Kidney epithelial cell (primary cell): ENCODE measurements around the gene DUSP22. TPM values are rescaled to one million over a fixed set of nuclear protein-coding genes. Genes with fewer than 3 reads are reported as not detected.

ENCODE experiments used
- DNase-seq: peaks from one replicate; pipeline ENCODE4 v3.0.0-alpha.2; 2010; ENCODE audit warnings: low read depth
- H3K27me3 ChIP-seq: 2 replicates; pipeline ENCODE4 v1.6.0; 2011; ENCODE audit warnings: low read length; ENCODE audit not compliant: control insufficient read depth, insufficient read depth
- H3K36me3 ChIP-seq: 2 replicates; pipeline ENCODE4 v1.5.1; 2011; ENCODE audit warnings: low read length; ENCODE audit not compliant: control insufficient read depth, insufficient read depth
- H3K4me3 ChIP-seq: 2 replicates; pipeline ENCODE4 v1.5.1; 2011; ENCODE audit warnings: low read depth, mild to moderate bottlenecking, control low read depth, low read length
- total RNA-seq: library from RNA; depleted of rRNA; stranded (reverse); fragments of >200 nt; gene quantifications from 2 replicates; pipeline ENCODE4 v1.2.3, GENCODE V29; 2015
- TF ChIP-seq, protein P1 (sequence below): IDR thresholded peaks from 2 replicates; pipeline ENCODE4 v1.5.1; 2011; ENCODE audit warnings: mild to moderate bottlenecking, moderate library complexity, low read length, control low read depth, inconsistent platforms; ENCODE audit not compliant: insufficient read depth, poor library complexity, severe bottlenecking

Gene DUSP22
- total RNA-seq, 1 donor from 2014 or later, result 35.9 TPM

- no peaks in the 10 kb centered on the region for H3K36me3 ChIP-seq
- H3K4me3 ChIP-seq, result no peak overlapping the region
- TF ChIP-seq, protein P1, sequence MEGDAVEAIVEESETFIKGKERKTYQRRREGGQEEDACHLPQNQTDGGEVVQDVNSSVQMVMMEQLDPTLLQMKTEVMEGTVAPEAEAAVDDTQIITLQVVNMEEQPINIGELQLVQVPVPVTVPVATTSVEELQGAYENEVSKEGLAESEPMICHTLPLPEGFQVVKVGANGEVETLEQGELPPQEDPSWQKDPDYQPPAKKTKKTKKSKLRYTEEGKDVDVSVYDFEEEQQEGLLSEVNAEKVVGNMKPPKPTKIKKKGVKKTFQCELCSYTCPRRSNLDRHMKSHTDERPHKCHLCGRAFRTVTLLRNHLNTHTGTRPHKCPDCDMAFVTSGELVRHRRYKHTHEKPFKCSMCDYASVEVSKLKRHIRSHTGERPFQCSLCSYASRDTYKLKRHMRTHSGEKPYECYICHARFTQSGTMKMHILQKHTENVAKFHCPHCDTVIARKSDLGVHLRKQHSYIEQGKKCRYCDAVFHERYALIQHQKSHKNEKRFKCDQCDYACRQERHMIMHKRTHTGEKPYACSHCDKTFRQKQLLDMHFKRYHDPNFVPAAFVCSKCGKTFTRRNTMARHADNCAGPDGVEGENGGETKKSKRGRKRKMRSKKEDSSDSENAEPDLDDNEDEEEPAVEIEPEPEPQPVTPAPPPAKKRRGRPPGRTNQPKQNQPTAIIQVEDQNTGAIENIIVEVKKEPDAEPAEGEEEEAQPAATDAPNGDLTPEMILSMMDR, result no peak
- no peaks in the 10 kb centered on the region for H3K27me3 ChIP-seq
- no peak for DNase-seq
Measured at GRCh38 chr6:329888-330691, 37.8 kb downstream of the DUSP22 start.

GRCh38 chr6:330948-331347 lies 38.7 kb downstream of the DUSP22 start:
- no peak for DNase-seq
- Histone ChIP-seq H3K36me3 (no peaks in the 10 kb centered on the region), H3K27me3 (no peaks in the 10 kb centered on the region), H3K4me3 (no peak overlapping the region)
- TF ChIP-seq, protein P1, result no peak

- Histone ChIP-seq H3K36me3 (no peaks in the 10 kb centered on the region), H3K4me3 (no peak overlapping the region), H3K27me3 (no peaks in the 10 kb centered on the region)
- TF ChIP-seq, protein P1, result no peak
- no peak for DNase-seq
Measured at GRCh38 chr6:331622-332521, 39.6 kb downstream of the DUSP22 start.

DNA sequence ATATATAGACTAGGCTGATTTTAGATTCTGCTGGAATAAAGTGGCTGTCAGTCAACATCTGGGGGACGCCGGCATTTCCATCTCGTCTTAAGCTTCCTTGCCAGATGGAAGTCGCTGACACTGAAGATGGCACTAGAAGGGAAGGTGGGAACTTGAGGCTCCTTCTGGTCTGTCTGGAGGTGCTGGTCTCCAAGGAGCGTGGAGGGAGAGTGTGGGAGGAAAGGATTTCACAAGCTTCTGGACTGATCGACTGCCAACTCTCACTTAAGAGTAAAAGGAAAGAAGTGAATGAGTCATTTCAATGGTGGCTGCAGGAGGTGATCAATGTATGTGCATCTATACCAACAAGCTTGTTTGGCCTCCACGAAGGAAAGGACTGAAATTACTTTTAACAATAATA lies 40.4 kb downstream of the DUSP22 start:
- no peaks in the 10 kb centered on the region for H3K36me3 ChIP-seq
- TF ChIP-seq, protein P1, result no peak
- H3K27me3 ChIP-seq, result no peaks in the 10 kb centered on the region
- DNase-seq, result no peak
- H3K4me3 ChIP-seq, result no peak overlapping the region

- Histone ChIP-seq H3K27me3 (no peaks in the 10 kb centered on the region), H3K4me3 (no peak overlapping the region), H3K36me3 (no peaks in the 10 kb centered on the region)
- no peak for DNase-seq
- TF ChIP-seq, protein P1, result no peak
Measured at GRCh38 chr6:333379-334002, 41.2 kb downstream of the DUSP22 start.
